Activated T-cell treated with anti-CD3 and anti-CD28 coated beads for 4 hours (primary cell): ENCODE results near the gene ZCCHC24.

ENCODE experiments used
- DNase-seq: peaks from one replicate; pipeline ENCODE4 v3.0.0-alpha.2; 2020

Gene ZCCHC24

DNA sequence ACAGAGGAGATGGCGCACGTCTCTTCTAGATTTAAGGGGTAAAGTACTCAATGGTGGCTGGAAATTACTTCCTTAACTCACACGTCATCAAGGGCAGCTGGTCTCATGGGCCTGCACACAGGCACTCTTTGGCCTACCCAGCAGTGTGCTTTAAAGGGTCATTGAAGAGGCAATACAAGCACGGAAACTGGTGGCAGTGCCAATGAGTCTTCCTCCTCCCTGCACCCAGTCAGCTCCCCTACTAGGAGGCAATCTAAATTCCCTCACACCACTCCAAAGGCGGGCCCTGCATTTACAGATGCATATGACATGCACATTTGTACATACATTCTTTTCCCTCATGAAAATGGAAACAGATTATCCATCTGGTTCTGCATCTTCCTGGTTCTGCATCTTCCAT lies 50.8 kb downstream of the ZCCHC24 start:
- no peak for DNase-seq

DNA sequence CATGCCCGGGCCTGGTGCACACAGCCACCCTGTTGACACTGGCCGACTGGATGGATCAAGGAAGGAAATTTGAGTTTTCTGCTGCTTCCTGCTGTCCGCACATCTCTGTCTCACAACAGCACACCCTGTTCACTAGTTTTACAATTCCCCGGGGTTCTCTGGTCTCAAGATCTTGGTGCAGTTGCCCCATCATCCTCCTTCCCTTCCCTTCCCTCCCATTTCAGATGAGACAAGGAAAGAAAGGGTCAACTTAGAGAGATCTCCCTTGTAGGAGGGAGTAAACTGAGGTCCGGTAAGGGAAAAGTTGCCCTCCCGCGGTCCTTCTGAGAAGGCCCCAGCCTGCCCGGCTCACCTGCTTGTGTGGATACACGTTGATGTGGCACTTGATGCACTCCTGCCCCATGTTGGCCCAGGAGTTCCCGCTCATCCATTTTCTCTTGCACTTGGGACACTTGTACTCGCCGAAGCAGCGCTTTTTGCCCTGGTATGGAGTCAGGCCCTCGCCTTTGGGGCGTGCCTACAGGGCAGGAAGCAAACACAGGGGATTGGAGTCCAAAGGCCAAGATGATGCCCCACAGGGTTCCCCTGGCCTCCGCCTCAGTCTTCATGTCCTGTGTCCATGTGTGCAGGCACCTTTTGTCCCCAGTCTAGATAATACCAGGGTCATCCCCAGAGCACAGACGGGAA lies 51.4 kb downstream of the ZCCHC24 start:
- DNase-seq, result no peak

DNA sequence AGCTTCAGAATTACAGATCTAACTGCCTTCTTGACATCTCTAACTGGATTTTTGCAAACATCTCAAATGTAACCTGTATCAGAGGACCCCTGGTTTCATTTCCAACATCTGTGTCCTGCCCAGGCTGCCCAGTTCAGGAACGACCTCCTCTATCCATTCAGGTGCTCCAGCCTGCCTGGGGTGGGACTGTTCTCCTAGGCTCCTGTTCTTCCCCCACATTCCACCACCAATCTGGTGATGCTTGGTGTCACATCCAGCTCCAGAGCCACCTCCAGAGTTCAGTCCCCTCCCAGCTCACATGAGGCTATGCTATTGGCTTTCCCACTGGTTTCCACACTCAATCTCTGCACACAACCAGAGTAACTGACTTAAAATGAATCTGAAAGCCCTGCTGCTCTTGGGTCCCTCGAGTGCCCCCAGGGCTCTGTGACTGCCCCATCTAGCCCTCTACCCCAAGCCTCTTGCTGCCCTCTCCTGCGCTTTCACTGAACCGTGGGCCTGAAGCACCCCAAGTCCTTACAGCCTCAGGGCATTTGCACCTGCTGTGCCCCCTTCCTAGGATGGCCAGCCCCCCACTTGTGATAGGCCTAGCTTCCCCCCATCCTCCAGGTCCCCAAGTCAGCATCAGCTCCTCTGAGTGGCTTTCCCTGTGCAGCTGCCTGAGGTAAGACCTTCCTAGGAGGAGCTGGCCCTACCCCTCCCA lies 52.1 kb downstream of the ZCCHC24 start:
- no peak for DNase-seq

DNA sequence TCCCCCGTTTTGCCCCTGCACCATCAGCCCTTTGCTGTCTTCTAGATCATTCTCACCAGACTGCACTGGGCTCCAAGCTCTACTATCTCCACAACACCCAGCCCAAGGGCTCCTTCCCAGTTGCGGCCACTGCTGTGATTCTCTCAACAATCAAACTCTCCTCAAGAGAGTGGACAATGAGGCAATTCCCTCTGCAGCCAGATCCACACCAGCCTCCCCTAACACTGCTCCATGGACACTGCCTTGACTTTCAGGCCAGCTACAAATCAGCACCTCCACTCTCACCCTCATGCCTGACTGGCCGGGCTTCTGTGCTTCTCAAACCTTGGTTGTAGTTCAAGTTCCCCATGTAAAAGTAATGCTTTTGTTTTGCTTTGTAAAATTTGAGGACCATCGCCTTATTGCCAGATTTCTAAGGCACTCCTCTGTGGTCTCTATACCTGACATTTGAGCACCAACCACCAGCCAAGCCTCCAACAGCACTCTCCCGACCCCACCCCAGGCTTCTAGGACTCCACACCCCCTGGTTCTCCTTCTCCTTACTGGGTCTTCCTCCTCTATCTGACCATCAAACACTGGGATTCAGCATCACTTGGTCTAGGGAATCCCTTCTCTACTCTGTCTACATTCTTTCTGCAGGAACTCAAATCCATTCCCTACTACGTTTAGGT lies 52.8 kb downstream of the ZCCHC24 start:
- DNase-seq, result no peak

DNA sequence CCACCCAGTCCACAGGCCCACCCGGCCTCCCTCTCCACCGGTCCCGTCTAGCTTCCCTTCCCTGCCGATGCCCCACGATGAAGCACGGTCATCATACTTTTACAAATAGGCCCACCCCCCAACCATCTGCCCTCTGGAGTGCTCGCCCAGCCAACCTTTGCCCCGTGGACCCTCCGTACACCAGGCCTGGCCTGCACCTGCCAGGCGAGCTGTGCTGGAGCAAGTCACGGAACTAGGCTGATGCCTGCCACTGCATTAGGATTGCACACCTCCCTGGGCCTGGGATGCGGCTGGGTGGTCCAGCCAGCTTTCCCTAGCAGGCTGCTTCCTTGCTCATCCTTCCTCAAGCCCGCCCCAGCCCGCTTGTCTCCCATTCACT lies 53.4 kb downstream of the ZCCHC24 start:
- DNase-seq, result no peak

DNA sequence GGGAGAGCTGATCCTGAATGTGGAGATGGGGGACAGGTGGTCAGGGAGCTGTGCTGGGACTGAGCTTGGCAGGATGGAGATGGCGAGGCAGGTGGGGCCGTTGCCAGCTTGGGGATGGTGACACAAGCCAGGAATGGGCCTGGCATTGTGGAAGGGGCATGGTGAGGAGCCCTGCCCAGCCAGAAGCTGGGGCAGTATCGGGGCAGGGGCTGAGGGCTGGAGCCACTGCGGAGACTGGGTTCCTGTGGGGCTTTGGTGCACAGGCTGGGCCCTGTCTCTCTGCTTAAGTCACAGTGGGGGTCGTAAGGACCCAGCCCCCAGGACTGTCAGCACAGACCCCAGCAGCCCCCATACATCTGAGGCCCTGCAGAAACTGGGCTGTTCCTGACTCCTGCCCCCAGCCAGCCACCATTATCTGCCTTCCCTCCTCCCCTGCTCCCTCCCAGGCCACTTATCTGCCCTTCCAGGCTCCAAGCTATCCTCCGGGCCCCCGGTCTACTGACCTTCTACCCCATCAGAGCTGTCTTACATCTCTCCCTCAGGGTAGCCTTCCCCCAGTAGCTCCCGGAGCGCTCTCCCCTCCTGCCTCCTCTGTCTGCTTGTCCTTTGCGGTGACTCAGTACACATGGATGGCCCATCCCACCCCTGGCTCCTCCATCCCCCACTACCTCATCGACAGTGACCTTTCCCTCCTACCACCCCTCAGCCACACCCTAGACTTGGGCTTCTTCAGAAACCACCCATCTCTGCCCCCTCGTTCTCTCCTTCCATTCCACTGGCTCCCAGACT lies 54.0 kb downstream of the ZCCHC24 start:
- DNase-seq, result no peak

DNA sequence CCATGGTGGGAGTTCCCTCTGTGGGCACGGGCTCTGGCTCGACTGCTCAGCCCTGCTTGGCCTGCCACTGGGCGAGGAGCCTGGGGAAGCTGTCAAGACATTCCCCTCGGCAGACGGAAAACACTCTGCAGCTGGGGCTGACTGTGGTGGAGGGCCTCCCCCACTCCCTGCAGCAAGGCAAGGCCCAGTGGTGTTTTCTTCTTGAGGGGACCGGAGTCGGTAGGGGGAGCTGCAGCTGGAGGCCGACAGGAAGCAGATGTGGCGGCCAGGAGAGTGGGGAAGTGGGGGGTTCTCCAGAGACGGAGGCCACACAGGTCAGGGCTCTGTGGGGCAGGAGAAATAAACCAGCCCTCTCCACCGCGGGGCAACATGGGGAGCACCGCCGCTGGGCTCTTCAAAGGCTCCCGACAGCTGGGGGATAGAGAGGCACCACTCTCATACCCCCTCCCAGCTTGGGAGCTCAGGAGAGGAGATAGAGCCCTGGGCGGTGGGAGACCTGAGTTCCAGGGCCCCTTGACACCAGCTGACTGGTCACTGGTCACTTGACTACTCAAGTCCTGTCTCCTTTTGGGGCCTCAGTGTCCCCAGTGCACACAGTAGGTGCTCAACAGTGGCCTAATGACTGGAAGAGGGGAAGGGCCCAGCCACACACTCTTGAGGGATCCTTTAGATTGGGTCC lies 54.7 kb downstream of the ZCCHC24 start:
- DNase-seq, result no peak

DNA sequence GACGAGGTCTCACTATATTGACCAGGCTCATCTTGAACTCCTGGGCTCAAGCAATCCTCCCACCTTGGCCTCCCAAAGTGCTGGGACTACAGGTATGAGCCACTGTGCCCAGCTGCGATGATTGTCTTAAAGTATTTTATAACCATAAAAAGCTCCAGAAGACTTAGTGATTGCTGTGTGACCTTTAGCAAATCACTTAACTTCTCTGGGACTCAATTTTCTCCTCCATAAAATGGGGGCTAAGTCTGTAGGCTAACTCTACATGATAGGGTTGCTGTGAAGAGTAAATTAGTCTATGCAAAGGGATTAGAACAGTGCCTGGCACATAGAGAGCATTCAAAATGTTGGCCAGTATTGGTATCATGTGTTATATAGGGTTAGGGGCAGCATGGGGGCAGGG lies 55.4 kb downstream of the ZCCHC24 start:
- DNase-seq, result no peak

DNA sequence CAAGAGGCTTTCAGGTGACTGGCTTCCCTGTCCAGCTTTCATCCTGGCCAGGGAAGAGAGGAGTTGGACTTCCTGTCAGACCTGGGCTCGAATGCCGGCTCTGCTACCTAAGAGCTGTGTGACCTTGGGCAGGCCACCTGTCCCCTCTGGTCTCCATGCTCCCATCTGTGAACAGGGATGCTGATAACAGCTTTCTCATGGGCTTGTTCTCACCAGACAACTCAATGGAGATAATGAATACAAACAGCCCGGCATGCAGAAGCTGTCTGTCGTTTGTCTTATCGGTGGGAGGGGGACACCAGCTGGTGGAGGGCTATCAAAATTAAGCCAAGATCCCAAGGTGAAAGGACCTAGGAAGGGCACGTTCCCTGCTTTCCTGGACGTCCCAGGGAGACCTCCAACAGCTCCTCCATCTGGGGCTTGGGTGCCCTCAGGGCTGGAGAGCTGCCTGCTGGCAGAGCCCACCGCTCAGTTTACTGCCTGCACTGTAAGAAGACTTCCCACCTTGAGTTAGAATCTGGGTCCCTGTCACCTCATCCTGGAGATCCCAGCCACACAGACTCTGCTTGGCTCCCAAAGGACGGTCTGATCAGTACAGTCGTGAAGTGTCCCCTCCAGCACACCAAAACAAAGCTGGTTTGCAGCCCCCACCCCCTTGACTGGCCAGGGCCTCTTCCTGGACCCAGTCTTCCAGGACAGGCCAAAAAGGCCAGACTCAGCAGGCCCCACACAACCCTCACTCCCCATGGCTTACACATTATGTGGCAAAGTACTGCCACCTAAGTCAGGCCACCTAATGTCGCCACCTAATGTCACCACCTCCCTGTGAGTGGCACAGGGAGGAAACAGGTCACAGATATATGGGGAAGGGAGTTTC lies 57.2 kb downstream of the ZCCHC24 start:
- DNase-seq, result no peak

DNA sequence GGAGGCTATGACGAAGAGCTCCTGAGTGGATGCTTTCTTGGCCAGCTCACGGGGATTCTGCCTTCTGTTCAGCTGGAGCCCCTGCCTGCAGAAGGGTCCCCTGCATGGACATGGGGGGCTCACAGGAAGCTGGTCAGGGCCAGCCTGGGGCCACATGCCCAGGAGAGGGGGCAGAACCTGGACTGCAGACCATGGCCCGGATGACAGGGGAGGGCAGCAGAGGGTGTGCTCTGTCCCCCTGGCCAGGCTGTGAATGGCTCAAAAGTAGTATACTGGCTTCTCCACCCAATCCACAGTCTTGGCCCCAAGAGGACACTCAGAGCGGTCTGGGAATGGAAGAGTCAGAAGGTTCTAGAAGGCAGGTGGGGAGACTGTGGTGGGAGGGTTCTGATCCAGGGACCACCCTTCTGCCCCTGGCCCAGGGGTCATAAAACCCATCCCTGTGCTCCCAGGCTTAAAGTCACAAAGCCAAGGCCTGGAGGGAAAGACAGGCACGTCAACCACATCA lies 57.9 kb downstream of the ZCCHC24 start:
- DNase-seq, result no peak

DNA sequence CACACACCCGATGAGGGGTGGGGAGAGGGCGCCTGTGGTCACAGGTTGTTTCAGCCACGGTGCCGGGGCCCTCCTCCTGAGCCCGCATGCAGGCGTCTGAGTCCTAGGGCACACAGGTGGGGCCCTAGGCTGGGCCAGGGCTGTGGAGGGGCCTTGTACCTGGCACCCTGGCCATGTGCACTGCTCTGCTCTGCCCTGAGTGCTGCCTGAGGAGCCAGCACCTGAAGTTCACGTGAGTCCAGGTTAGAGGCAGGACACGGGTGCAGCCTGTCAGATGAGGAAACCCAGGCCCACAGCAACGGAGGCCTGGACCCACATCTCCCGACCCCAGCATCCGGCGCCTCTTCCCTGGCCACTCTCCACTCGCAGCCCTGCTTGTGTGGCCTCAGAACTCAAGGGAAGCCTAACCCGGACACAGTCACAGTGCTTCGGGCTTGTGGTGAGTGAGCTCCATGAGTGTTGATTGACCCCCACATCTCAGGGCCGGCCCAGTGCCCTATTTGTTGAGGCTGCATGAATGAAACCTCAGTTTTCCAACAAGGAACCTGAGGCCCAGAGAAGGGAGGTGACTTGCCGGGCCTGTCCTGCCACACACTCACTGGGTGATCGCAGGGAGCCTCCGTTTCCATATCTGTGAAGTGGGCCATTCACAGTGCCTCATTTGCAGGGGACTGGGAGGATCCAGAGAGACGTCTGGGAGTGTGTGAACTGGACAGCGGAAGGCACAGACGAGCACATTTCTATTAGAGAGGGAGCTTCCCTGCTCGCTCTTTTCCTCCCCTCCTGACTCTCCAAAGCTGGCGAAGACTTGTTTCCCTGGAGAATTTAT lies 58.6 kb downstream of the ZCCHC24 start:
- no peak for DNase-seq

DNA sequence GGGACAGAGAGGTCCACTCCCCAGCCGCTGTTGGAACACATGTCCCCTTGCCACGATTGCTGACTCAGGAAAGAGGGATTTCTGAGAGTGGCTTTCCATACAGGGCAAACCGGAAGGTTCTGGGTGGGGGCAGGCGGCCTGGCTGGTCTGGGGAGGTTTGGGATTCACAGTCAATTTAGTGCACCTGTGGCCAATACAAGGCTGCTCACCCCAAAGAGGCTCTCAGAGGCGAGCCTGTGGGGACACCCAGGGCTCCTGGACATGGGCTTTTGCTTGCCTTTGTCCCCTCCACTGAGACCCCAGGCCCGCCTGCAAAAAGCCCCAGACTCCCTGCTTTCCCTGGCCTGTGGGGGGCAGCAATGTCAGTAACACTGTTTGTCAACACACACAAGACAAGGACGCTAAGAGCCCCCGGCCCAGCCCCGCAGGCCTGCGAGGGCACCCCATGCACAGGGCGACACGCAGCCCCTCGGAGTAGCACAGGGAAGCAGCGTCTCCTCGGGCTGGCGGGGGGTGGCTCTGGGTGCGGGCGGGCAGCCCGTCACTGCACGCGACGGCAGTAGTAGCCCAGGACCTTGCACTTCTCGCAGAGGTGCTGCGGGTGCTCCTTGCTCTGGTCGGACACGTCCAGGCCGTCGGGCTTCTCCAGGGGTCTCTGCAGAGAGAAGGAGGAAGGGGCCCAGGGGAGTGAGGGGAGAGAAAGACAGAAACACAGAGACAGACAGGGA lies 59.5 kb downstream of the ZCCHC24 start:
- no peak for DNase-seq

DNA sequence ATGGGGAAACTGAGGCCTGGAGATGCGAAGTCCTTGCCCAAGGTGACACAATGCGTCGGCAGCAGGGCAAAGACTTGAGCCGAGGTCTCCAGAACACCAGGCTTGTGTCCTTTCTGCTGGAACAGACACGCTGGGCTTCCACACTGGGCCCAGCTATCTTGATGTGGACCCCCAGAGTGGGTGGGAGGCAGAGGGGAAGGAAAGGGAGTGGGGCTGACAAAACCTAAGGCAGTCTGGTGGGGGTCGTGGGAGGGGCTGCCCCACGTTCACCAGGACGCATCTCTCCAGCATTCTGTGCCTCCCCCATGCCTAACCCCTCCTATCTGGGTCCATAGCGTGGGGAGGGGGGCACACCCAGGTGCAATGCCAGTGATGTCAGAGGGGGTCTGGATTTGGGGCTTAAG lies 60.0 kb downstream of the ZCCHC24 start:
- DNase-seq, result no peak

DNA sequence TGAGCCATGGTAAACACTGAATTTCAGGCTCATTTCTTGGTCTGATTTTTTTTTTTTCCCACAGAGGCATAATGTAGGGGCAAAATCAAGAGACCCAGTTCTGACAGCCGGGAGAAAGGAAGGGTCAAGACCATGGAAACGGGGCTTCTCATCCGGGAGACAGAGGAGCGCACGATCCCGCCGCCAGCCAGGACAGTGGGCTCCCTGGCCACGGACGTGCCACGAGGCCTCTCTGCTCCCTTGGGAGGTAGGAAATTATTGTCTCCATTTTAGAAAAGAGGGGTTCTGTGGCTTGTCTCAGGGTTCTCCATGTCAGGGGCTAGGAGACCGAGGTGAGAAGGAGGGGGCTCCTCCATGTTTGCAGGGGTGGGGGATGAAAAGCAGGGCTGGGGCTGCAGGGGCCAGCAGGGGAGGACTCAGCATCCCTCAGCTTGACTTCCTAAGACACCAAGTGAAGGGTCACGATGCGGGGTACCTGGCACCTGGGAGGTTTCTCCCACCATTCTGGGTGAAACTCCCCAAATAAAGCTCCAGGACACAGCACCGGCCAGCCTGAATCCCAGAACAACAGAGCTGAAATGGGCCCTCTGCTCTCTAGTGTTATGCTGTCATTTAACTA lies 60.5 kb downstream of the ZCCHC24 start:
- no peak for DNase-seq

DNA sequence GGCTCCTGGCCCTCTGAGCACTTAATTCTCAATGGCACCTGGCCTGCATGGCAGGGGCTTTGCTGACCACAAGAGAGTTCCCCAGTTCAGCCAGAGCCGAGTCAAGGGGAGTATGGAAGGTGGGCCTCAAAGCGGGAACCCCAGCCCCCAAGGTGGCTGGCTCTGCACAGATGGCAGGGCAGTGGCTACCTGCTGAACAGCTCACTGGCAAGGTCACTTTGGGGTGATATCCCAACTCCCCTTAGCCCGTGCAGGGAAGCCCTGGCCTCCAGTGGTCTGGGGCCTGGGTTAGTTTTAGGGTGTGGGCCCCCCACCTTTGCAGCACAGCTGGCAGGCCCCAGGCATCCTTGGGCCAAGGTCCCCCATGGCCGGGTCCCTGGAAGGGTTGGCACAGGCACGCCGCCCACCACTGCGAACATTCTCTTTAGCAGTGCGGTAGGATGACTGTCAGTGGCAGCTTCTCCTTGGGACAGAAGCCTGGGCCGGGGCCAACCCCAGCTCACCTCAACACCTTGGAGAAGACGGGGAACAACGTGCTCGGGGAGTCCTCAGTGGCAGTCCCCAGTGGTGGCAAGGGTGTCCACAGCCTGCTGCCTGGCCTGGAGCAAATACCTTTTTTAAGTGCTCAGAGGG lies 61.3 kb downstream of the ZCCHC24 start:
- no peak for DNase-seq

DNA sequence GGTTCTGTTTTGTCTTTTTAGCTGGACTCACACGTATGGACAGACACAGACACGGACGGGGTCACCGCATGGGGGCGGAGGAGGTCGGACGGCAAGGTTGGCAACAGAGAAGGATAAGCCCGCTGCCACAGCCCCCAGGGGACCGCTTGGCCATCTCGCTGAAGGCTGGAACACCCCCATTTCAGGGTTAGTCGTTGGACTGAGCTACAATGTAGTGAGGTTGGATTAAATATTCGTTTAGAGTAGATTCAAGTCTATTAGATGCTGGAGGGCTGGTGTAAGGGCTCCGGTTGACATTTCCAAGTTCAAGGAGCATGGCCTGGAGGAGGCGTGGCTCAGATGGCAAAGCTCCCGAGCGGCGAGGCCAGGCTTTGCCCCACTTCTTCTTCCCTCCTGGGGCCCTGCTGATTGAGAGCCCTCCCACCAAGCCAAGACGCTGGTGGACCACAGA lies 62.9 kb downstream of the ZCCHC24 start:
- DNase-seq, result no peak

DNA sequence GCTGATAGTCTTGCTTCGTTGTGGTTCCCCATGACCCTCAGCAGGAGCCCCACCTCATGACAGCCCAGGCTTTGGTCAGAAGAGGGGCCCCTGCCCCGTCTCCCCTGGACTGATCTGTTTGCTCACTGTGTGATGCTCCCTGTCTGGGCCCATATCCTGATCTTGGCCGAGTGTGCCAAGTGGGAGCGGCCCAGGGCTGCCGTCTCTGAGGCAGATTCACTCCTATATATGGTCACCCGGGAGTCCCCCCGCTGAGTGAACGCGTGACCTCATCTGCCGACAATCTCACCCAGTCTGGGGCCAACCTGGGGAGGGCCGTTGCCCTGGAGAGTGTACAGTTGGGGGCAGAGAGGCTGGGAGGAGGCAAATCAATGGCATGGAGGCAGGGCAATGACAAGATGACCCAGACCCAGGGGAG lies 63.6 kb downstream of the ZCCHC24 start:
- no peak for DNase-seq

DNA sequence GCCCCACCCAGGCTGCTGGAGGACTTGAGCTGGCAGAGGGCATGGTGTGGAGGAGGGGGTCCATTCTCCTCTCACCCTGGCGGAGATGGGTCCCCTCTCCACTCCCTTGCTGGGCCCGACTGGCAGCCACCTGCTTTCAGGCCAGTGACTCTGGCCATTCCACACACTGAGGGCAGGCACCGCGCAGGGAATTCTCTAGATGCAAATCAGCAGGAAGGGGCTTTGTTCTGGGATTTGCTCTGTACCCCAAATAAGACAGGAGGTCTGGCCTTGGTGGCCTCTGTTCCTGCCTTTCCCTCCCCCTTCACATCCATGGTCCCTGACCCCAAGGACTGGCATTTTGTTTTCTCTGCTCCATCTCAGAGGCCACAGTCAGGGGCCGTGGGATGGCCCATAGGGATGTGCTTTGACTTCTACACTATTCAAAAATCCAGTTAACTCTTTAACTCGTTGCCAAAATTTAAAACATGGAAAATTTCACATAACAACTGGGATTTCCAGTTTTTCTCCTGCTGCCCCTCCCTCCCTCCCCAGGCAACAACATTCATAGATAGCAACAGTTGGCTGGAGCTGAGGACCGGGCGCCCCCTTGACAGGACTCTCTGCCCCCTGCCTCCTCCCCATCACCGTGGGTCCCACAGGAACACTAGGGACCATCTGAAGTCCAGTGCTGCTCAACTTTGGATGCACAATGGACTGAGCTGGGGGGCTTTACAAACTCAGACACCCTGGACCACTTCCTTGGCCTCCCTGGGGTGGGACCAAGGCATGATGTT lies 64.3 kb downstream of the ZCCHC24 start:
- no peak for DNase-seq
